Rectal smooth muscle tissue (tissue), 1 donor: Measurements from ENCODE around the gene HOXA10.

Experiments used
- H3K27ac ChIP-seq: one replicate; pipeline ENCODE4 v1.7.0; 2013; ENCODE audit warnings: low read depth, low read length, inconsistent platforms
- H3K27me3 ChIP-seq: one replicate; pipeline ENCODE4 v1.7.0; 2013; ENCODE audit warnings: low read length; ENCODE audit not compliant: control insufficient read depth, insufficient read depth
- H3K36me3 ChIP-seq: one replicate; pipeline ENCODE4 v1.7.0; 2013; ENCODE audit warnings: low read length; ENCODE audit not compliant: control insufficient read depth, insufficient read depth
- H3K4me1 ChIP-seq: one replicate; pipeline ENCODE4 v1.7.0; 2013; ENCODE audit warnings: low read length; ENCODE audit not compliant: control insufficient read depth, insufficient read depth
- H3K4me3 ChIP-seq: one replicate; pipeline ENCODE4 v1.7.0; 2013; ENCODE audit warnings: low read length
- H3K9ac ChIP-seq: one replicate; pipeline ENCODE4 v1.7.0; 2013; ENCODE audit warnings: low read length

The HOXA10 gene

GRCh38 chr7:27143023-27143949, 30.8 kb downstream of the HOXA10 start, which contains the start of gene HOXA5:
TSS of gene HOXA5 (minus strand) at chr7:27143681. CDS start at chr7:27143607, 74 bp downstream.
- Histone ChIP-seq H3K27me3 (no peaks in the 10 kb centered on the region), H3K4me3 (peak within 1 kb of the TSS; percentile 83), H3K9ac (peak within 1 kb of the TSS; percentile 70), H3K4me1 (peaks cover 11% of the 10 kb centered on the region), H3K36me3 (peaks cover 12% of the 10 kb centered on the region), H3K27ac (peak within 1 kb of the TSS; percentile 78)

GRCh38 chr7:27142580-27143022, 31.5 kb downstream of the HOXA10 start:
- H3K27me3 ChIP-seq, result no peaks in the 10 kb centered on the region

DNA sequence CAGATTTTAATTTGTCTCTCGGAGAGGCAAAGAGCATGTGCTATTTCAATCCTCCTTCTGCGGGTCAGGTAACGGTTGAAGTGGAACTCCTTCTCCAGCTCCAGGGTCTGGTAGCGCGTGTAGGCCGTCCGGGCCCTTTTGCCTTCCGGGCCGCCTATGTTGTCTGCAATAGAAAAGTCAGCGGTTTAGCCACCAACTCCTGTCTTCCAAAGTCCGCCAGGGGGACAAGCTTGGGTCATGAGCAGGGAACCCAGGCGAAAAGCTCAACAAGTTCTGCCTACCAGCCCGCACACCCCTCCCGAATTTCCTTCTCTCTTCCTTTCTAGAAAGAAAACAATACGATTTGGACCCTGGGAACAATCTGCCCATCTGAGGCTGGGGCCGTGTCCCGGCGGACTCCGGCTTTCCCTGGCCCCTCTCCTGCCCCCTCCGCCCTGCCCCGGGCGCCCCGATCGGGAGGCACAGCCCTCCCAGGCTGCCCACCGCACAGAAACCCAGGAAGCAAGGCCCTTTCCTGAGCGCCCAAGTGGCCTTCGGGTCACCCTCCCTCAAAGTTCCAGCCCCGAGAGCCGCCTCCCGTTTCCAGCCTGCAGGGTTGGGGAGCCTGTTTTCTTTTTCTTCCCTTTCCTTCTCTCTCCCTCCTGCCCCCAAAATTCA, 32.1 kb downstream of the HOXA10 start:
- peak overlapping the region; percentile 83 for H3K4me3 ChIP-seq
- peak overlapping the region; percentile 70 for H3K9ac ChIP-seq
- H3K4me1 ChIP-seq, result peaks cover 11% of the 10 kb centered on the region
- peak overlapping the region; percentile 78 for H3K27ac ChIP-seq
- peaks cover 12% of the 10 kb centered on the region for H3K36me3 ChIP-seq
- no peaks in the 10 kb centered on the region for H3K27me3 ChIP-seq

More at GRCh38 chr7:27142580-27143022, 31.5 kb downstream of the HOXA10 start:
- Histone ChIP-seq H3K9ac (peak overlapping the region; percentile 70), H3K36me3 (peaks cover 12% of the 10 kb centered on the region), H3K4me3 (peak overlapping the region; percentile 83), H3K4me1 (peaks cover 10% of the 10 kb centered on the region), H3K27ac (peak overlapping the region; percentile 78)

DNA sequence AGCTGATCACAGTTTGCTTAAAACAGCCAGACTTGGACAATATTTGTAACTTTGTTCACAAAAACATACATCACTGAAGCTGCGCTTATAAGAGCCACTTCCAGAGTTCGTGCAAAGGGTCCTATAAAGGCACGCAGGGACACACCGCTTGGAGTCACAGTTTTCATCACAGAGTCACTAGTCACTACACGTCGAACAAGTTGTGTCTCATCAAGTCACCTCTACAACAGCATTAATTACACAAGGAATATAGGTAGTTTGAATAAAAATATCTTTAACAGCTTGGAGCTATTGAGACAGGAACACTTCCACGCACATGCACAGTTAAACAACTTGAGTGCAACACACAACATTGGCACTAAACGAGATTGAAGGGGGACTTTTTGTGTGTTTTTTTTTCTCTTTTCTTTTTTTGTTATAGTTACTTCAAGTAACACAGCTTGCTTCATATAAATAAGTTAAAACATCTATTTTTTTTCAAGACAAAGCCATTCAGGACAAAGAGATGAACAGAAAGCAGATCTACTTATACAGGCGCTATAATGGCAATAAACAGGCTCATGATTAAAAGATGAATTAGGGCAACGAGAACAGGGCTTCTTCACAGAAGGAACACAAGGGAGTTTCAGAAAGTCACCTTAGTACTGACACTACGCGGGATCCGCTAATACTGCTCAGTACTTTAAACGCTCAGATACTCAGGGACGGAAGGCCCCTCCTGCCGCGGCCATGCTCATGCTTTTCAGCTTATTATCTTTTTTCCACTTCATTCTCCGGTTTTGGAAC, 32.8 kb downstream of the HOXA10 start:
- H3K4me1 ChIP-seq, result peaks cover 13% of the 10 kb centered on the region
- peaks cover 12% of the 10 kb centered on the region for H3K36me3 ChIP-seq
- peak overlapping the region; percentile 78 for H3K27ac ChIP-seq
- peak overlapping the region; percentile 83 for H3K4me3 ChIP-seq
- H3K9ac ChIP-seq, result no peak overlapping the region
- H3K27me3 ChIP-seq, result no peaks in the 10 kb centered on the region

- H3K36me3 ChIP-seq, result peaks cover 8% of the 10 kb centered on the region
- H3K27me3 ChIP-seq, result no peaks in the 10 kb centered on the region
- H3K9ac ChIP-seq, result no peak overlapping the region
- H3K4me1 ChIP-seq, result peaks cover 19% of the 10 kb centered on the region
- peak overlapping the region; percentile 73 for H3K27ac ChIP-seq
- H3K4me3 ChIP-seq, result peak overlapping the region; percentile 61
Observed at GRCh38 chr7:27140126-27140857, 33.8 kb downstream of the HOXA10 start.

- H3K4me1 ChIP-seq, result peaks cover 22% of the 10 kb centered on the region
- H3K27me3 ChIP-seq, result no peaks in the 10 kb centered on the region
- H3K9ac ChIP-seq, result no peak overlapping the region
- peak overlapping the region; percentile 61 for H3K4me3 ChIP-seq
- peak overlapping the region; percentile 73 for H3K27ac ChIP-seq
- peaks cover 5% of the 10 kb centered on the region for H3K36me3 ChIP-seq
Observed at GRCh38 chr7:27139334-27140125, 34.6 kb downstream of the HOXA10 start.

- Histone ChIP-seq H3K4me1 (peaks cover 26% of the 10 kb centered on the region), H3K27ac (peak overlapping the region; percentile 74)
Observed at GRCh38 chr7:27138985-27139333, 35.2 kb downstream of the HOXA10 start.

DNA sequence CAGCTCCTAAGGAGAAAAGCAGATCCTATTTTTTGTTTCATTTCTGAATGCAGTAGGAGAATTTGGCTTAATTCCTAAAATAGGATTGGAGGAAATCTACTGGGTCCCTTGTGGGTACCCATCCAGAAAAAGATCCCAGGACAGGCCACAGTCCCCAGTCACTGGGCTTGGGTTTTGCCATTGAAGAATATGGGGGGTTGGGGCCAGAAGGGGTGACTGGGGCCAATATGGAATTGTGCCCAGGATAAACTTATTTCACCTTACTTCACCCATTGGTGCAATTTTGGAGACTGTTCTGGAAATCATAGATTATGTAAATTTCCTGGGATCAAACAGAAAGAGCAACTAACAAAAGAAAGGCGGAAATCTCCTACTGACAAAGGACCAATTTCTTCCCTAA, 35.6 kb downstream of the HOXA10 start:
- Histone ChIP-seq H3K27me3 (no peaks in the 10 kb centered on the region), H3K27ac (peak overlapping the region; percentile 74), H3K4me3 (peak overlapping the region; percentile 44), H3K4me1 (peaks cover 30% of the 10 kb centered on the region), H3K36me3 (no peaks in the 10 kb centered on the region), H3K9ac (no peak overlapping the region)

More at GRCh38 chr7:27138985-27139333, 35.2 kb downstream of the HOXA10 start:
- H3K9ac ChIP-seq, result no peak overlapping the region
- H3K4me3 ChIP-seq, result peak overlapping the region; percentile 61
- no peaks in the 10 kb centered on the region for H3K27me3 ChIP-seq
- peaks cover 2% of the 10 kb centered on the region for H3K36me3 ChIP-seq

DNA sequence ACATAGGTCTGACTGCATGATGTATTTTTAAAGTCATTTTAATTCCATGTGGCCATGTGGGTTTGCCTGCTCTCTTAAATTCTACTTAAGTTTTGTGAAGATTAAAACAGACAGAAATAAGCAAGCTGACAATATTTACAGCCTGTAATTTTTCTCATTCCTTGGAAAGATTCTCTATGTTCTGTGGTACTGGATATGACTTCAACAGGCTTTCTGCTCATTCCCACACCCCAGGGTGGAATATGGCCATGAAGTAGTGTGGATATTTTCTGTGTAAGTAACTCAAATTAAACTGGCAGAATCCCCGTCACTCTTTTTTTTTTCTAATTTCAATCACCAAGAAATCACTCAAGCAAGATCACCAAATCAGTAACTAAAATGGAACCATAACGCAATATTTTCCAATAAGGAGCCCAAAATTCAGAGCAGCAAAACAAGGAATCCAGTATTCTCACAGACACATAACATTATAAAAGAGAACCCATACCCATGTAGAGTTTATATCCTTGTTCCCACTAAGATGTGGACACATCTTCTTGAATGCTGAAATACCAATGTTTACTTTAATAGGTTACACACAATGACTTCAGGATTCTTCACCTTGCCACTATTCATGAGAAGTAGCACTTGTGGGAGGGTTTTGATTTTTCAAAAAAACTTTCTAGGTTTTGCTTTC, 36.3 kb downstream of the HOXA10 start:
- peak overlapping the region; percentile 44 for H3K4me3 ChIP-seq
- H3K4me1 ChIP-seq, result peaks cover 37% of the 10 kb centered on the region
- peak overlapping the region; percentile 74 for H3K27ac ChIP-seq
- no peak overlapping the region for H3K9ac ChIP-seq
- H3K27me3 ChIP-seq, result no peaks in the 10 kb centered on the region
- no peaks in the 10 kb centered on the region for H3K36me3 ChIP-seq

- no peaks in the 10 kb centered on the region for H3K36me3 ChIP-seq
- H3K27me3 ChIP-seq, result no peaks in the 10 kb centered on the region
- peaks cover 44% of the 10 kb centered on the region for H3K4me1 ChIP-seq
- H3K27ac ChIP-seq, result peak overlapping the region; percentile 54
- H3K9ac ChIP-seq, result no peak overlapping the region
- H3K4me3 ChIP-seq, result no peak overlapping the region
Observed at GRCh38 chr7:27134392-27134791, 39.7 kb downstream of the HOXA10 start.
